ENCODE measurements around the gene PTPN2.
"Not testable (repeated sequence)": the region's sequence is repeated elsewhere in the genome, so short reads cannot be mapped to it uniquely, and the experiment has no call there.

Gene PTPN2

DNA sequence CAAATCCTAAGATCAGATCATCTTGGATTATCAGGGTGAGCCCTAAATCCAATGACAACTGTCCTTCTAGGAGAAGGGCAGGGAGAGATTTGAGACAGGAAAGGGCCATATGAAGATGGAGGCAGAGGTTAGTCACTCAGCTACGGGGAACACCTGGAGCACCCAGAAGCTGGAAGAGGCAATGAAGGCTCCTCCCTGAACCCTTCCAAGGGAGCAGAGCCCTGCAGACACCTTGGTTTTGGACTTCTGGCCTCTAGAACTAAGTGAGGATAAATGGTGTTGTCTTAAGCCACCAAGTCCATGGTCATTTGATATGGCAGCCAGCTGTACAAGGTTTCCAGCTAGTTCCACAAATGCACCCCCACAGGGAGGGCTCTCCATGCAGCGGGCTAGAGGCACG is 6.9 kb upstream of the PTPN2 start:
- DNase-seq, result no peak

DNA sequence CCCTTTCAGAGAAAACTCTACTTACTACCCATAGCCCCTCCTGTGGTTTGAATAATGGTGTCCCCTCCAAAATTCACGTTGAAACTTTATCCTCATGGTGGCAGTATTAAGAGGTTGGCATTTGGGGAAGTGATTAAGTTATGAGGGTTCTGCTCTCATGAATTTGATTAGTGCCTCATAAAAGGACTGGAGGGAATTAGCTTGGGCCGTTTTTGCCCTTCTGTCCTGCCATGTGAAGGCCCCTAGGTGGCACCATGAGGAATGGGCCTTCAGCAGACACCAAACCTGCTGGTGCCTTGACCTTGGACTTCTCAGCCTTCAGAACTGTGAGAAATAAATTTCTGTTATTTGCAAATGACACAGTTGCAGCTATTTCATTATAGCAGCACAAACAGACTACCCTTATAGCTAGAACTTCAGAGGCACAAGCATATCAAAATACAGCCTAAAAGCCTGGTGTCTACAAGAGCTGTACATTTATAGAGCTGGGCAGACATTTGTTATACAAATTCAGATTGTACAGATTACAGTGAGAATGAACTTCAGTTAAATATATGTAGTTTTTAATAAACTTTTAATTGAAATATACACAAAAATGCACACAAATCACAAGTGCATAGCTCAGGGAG is 2.6 kb upstream of the PTPN2 start:
- DNase-seq, result no peak

DNA sequence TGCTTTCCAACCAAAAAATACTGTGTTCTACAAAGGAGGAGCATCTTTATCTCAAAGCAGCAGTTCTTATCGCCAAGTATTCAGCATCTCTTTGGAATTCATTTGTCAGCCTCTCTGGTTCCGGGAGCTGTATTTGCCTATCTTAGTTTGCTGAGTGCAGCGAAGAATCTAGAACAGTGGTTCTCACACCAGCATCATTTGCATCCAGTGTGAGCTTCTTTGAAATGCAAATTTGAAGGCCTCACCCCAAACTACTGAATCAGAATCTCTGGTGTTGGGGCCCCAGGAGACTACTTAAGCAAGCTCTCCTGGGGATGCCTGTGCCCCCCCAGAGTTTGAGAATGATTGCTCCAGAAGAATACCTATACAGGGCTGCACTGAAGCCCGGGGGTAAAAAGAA is 1.5 kb upstream of the PTPN2 start:
- DNase-seq, result no peak

DNA sequence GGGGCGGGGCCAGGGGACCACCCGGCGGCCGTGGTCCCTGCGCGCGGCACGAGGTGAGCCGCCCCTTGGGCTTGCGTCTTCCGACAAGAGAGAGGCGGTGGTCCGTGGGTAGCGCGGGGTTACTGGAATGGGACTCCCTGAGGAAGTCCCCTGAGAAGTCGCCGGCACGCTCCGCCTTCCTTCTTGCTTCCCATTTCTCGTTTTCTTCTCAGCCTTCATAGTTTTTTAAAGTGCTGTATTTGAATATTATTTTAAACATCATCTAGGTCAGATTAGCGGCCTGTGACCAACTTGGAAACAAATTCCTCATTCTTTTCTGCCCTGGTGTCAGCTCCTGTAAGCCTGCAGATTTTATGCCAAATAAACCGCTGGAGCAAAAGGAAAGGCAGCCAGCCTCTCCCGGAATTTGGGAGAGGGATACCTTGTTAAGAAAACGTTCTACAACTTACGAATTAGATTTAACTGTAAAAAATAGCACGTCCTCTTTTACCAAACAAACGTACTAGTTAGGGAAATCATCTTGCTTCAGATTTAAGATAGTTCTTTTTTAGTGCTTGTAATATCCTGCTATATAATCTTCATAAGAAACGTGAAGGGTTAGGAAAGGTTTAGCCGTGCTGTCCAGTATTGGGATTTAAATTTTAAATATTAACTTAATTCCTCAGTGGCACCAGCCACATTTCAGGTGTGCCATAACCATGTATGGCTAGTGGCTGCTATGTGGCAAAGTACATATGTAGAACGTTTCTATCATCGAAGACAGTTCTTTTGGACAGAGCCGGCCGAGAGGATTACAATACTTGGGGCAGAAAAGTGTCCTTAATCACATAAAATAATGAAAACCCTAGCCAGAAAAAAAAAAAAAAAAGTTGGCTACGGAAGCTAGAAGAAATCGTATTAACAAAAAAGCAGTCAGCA is 628 bp upstream of the PTPN2 start:
- no peak for DNase-seq

DNA sequence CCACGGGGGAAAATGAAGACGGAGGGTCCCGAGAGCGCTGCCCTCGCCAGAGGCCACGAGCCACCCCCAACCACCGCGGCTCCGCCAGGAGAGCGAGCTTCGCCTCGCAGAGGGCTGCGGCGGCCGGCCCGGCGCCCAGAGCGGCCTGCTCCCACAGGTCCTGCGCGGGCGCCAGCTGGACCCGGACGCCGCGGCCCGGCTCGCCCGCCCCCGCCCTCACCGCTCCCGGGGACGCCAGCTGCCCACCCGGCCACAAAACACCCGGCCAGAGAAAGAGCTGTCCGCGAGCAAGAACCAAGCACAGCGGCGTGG is 709 bp downstream of the PTPN2 start:
- DNase-seq, result no peak

DNA sequence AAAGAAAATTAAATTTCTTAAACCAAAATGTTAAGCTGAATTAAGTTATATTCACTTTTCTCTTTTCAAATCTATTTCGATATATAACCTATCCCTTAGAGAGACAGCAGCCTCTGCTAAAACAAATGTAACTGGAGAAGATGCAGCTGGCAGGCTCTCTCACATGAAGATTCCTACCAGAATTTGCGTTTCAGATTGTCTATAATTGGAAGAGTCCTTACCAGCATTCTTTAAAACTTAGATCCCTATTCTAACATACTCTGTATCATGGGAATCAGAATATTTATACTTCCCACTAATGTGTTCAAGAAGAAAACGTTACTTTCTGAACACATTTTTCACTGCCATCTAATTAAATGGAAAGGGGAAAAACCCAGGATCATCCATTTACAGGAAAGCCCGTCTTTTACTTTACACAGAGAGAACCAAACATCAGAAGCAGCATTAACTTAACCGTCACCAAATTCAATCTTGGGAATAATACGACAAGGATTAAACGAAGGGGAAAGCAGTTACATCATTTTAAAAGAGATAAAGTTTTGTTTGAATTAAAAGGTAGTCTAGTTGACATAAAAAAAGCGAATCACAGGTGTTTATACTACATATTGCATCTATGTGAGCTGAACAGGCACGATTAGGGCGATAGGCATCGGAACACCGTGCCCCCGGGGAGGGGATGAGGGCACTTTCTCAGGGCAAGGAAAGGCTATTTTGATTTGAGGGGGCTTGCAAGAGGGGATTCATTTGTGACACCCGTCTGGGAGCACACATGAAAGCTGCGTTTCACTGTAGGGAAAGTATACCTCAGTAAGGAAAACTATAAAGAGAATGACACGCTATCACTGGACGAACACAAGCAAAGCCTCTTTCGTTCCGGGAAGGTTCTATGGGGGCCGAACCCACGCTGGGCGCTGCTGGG is 1.3 kb downstream of the PTPN2 start:
- no peak for DNase-seq

DNA sequence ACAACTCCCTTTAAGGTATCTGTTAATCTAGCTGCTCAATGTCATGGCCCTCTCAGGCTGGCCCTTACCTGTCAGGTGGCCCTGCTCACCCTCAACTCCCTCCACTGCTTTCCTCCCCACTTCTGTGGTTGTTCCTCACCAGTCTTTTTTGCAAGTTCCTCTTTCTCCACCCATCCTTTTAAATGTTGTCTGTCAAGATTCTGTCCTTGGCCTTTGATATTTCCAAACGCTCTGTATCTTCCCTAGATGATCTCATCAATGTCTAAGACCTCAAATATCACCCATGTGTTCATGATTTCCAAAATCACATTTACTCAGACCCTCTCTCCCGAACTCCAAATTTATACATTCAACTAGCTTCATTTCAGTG is 3.5 kb downstream of the PTPN2 start:
- DNase-seq, result no peak

DNA sequence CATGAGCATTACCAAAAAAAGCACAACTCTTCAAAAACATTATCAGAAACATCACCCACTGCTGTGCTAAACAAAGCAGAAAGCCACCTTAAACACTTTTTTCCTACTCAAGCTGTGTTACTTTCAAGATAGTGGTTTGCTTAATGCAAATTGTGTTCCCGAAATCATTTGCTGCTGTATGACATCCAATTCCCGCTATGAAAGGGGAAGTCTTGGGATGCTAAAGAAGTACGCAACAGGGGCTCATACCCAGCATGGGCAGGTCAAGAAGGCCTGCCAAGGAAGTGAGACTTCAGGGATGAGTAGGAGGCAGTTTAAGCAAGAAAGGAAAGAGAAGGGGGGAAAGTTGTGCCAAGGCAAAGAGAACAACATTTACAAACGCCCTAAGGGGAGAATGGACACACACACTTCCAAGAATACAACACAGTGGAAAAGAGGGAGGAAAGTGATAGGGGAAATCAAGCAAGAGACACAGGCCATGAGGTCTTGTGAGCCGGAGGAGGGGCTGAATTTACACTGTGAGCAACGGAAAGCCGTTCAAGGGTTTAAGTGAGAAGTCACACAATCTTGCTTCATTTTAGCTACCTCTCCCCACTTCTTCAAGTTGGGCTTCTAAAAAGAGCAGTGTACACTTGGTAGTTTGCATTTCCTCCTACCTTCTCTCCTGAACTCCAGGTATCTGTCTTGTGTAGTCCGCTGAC is 4.0 kb downstream of the PTPN2 start:
- no peak for DNase-seq

DNA sequence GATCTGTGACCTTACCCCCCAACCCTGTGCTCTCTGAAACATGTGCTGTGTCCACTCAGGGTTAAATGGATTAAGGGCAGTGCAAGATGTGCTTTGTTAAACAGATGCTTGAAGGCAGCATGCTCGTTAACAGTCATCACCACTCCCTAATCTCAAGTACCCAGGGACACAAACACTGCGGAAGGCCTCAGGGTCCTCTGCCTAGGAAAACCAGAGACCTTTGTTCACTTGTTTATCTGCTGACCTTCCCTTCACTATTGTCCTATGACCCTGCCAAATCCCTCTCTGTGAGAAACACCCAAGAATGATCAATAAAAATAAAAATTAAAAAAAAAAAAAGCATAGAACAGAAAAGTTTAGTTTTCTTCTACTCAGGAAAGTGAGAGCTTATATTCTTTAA is 9.0 kb downstream of the PTPN2 start:
- DNase-seq, result not testable (repeated sequence)

DNA sequence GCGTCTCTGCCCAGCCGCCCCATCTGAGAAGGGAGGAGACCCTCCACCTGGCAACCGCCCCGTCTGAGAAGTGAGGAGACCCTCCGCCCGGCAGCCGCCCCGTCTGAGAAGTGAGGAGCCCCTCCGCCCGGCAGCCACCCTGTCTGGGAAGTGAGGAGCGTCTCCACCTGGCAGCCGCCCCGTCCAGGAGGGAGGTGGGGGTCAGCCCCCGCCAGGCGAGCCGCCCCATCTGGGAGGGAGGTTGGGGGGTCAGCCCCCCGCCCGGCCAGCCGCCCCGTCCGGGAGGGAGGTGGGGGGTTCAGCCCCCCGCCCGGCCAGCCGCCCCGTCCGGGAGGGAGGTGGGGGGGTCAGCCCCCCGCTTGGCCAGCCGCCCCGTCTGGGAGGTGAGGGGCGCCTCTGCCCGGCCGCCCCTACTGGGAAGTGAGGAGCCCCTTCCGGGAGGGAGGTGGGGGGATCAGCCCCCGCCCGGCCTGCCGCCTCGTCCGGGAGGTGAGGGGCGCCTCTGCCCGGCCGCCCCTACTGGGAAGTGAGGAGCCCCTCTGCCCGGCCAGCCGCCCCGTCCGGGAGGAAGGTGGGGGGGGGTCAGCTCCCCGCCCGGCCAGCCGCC is 10.0 kb downstream of the PTPN2 start:
- DNase-seq, result not testable (repeated sequence)

DNA sequence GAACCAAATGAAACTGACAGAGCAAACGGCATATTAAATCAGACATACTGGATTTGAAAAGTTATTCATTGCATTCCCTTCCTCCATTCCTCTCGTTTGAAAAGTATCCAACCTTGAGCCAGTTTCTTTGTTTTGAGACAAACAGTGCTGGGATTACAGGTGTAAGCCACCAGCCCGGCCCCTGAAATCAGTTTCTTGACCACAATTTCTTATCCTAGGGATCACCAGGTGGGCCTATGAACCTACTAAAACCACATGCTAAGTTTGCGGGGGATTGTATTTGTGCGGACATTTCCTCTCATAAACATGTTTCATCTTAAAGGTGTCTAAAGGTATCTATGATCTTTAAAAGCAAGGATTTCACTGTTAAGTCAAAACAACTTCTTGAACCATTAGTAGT is 11.6 kb downstream of the PTPN2 start:
- DNase-seq, result no peak

DNA sequence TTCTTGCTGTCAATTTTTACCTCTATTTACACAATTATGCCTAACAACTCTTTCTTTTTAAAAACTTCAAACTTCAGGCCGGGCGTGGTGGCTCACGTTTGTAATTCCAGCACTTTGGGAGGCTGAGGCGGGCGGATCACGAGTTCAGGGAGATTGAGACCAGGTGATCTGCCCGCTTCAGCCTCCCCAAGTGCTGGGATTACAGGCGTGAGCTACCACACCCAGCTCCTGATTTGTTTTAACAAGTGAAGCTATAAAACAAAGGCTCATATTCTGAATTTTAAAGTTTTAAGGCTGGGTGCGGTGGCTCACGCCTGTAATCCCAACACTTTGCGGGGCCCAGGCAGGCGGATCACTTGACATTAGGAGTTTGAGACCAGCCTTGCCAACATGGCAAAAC is 15.5 kb downstream of the PTPN2 start:
- no peak for DNase-seq

DNA sequence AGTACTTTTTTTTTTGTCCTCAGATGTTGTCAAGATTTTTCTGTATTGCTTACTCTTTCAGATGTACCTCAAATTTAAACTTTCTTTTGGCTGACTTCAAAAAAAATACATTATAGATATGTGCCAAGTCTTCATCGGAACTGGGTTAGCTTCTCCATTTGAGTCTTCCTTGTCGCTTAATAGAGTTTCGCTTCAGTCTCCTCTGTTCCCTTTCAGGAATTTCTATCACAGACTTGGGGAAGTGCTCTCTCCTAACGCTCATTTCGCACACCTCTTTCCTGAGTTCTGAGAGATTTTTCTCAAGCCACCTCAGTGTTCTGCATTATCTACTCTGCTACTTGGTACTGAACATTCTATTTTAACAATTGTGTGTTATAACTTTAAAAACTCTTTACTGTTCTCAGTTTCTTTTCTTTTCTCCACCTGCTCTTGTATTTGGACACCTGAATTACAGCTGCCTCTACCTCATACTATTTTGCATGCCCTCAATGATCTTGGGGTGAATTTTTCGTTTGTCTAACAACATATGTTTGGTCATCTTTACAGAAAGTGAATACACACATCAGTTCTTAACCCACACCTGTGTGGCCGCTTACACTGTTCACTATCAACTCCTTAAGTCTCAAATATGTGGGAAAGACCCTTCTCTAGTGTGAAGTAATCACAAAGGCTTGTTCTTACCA is 16.5 kb downstream of the PTPN2 start:
- DNase-seq, result no peak

DNA sequence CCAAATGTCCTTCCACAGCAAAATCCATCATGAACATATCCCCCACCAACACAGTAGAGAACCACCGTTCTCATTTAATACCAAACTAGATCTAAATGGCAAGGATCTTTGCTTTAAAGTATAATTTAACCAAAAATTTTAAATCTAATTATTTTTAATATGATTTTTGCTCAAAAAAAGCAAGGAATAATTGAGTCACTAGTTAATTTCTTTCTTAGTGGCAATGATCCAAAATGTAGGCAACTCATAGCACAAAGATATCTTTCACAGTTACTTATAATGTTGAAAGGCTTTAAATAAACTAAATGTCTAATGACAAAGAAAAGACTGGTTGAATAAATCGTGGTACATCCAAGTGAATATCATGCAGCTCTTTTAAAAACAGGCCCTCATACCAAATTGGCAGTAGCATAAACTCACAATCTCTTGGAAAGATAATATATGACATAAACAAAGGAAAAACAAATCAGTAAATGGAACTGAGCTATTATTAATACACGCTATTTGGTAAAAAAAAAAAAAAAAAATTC is 20.3 kb downstream of the PTPN2 start:
- DNase-seq, result no peak

DNA sequence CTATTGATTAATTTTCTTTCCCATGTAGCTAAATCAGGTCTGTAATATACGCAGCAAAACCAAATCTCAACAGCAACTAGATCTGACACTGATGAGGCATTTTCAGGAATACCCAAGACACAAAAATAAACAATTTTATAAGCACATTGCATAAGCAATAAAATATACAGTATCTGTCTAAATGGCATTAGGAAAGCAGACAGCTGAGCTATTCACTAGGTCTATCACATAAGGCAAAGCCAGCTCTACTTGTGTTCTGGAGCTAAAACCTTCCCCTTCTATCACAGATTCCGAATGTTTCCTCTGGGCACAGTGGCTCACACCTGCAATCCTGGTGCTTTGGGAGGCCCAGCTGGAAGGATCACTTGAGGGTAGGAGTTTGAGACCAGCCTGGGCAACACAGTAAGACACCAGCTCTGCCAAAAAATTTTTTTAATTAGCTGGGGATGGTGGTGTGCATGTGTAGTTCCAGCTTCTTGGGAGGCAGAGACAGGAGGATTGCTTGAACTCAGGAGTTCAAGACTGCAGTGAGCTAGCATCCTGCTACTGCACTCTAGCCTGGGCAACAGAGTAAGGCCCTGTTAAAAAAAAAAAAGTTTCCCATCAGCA is 21.1 kb downstream of the PTPN2 start:
- DNase-seq, result no peak

DNA sequence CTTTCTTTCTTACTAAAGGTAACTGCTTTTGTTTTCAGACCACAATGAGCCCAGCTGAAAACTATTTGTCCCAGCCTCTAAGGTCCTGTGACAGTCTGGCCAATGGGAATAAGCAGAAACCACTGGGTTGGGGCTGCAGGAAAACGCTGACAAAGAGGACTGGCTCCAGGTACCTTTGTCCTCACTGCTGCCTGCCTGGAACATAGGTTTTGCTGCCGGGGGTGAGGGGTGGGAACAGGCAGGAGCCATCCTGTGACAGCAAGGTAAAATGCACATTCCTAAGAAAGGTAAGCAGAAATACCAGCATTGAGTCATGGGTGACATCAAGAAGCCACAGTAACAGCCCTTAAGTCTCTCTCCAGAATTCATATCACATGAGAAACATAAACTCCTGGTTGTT is 21.6 kb downstream of the PTPN2 start:
- DNase-seq, result no peak

DNA sequence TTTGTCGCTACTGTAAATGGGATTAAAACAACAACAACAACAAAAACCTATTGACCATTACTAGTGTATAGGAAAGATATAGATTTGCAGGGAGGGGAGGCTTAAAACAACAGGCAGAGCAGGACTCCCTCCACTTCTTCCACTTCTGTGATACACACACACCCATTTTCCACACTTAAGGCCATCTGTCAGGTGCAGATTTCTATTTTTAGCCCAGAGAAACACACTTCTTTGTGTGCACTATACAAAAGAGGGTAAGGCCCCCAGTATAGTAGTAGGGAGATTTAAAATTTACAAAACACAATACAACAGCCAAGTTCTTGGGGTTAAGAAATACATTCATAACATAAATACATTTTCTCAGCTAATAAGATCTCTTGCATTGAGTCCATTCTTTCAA is 22.4 kb downstream of the PTPN2 start:
- DNase-seq, result no peak

DNA sequence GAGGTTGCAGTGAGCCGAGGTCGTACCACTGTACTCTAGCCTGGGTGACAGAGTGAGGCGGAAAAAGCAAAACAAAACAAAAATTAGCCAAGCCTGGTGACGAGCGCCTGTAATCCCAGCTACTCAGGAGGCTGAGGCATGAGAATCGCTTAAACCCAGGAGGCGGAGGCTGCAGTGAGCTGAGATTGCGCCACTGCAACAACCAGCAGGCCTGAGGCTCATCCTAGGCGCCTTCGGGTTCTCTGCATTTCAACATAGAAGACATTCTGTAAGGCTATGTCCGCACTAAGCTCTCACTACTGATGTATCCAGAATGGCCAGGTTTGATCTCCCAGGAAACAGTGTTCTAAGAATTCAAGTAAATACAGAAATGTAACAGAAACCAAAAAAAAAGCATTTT is 23.5 kb downstream of the PTPN2 start:
- no peak for DNase-seq

DNA sequence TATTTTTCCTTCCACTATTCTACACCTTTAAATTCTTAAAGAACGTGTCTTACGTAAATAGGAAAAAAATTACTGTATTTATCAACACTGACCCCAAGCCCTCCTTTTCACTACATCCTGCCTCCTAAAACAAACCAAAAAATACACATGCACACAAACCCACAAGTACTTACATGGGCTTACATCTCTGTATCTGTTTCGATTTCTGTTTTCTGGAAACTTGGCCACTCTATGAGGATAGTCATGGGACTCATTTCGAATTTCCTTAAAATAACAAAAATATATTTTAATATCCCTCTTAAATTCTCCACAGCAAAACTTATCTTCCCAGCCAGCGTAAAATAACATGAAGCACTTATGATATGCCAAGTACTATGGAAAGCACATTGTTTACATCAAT is 25.0 kb downstream of the PTPN2 start:
- DNase-seq, result no peak

DNA sequence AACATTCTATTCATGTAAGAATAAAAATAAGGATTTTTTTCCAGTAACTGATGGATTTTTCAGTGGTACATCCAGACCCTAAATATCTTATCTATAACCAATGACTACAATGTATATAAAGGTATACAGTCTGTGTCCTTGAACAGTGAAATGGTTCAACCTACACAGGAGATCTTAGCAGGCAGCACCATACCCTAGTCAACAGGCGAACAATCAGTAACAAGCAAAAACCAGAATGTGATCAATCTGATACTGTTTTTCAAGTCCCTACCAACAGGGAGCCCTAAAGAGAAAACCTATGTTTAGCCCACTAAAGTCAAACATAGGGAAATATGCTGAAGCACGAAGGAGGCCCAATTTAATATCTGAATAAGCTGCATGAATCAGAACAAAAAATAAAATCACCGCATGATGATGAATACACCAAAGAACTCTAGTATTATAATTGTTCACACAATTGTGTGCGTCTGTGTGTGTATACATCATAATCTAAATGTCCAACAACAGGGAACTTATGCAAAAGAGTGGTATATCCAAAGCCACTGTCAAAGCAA is 26.0 kb downstream of the PTPN2 start:
- DNase-seq, result no peak
